Neural progenitor cell (in vitro differentiated cells): Measurements from ENCODE around the gene ALOX15.
"Not testable (repeated sequence)": the region's sequence is repeated elsewhere in the genome, so short reads cannot be mapped to it uniquely, and the experiment has no call there.

Source experiments
- EZH2 ChIP-seq: fragments of 200-600 bp; sonication (generic); IDR thresholded peaks from 2 replicates; pipeline ENCODE4 v1.6.1; 2017; ENCODE audit warnings: antibody characterized with exemption, mild to moderate bottlenecking, moderate library complexity
- TF ChIP-seq, protein P1 (sequence below): fragments of 200-600 bp; sonication (generic); IDR thresholded peaks from 2 replicates; pipeline ENCODE4 v1.5.1; 2017; ENCODE audit warnings: antibody characterized with exemption, mild to moderate bottlenecking

GRCh38 chr17:4689872-4690271, 48.4 kb upstream of the ALOX15 start:
- TF ChIP-seq EZH2, result not testable (repeated sequence)
- TF ChIP-seq, protein P1, sequence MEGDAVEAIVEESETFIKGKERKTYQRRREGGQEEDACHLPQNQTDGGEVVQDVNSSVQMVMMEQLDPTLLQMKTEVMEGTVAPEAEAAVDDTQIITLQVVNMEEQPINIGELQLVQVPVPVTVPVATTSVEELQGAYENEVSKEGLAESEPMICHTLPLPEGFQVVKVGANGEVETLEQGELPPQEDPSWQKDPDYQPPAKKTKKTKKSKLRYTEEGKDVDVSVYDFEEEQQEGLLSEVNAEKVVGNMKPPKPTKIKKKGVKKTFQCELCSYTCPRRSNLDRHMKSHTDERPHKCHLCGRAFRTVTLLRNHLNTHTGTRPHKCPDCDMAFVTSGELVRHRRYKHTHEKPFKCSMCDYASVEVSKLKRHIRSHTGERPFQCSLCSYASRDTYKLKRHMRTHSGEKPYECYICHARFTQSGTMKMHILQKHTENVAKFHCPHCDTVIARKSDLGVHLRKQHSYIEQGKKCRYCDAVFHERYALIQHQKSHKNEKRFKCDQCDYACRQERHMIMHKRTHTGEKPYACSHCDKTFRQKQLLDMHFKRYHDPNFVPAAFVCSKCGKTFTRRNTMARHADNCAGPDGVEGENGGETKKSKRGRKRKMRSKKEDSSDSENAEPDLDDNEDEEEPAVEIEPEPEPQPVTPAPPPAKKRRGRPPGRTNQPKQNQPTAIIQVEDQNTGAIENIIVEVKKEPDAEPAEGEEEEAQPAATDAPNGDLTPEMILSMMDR, result not testable (repeated sequence)
